ENCODE data around the gene MGP.
A peak's percentile ranks its signal among the peaks of the same experiment; 100 is the strongest.

Gene MGP

GRCh38 chr12:14874882-14875281 lies 10.8 kb downstream of the MGP start:
- DNase-seq = no peak
- in situ Hi-C loops (cut with HindIII; ENCODE audit: low pct_ligation_motif_present, low pct_unique_long_range_greater_than_20kb, low sequenced_read_pairs) = no loop called here

GRCh38 chr12:14873440-14874185 lies 12.0 kb downstream of the MGP start:
- in situ Hi-C loops (cut with HindIII; ENCODE audit: low pct_ligation_motif_present, low pct_unique_long_range_greater_than_20kb, low sequenced_read_pairs) = no loop called here
- no peak for DNase-seq

- DNase-seq = no peak
- in situ Hi-C loops (cut with HindIII; ENCODE audit: low pct_ligation_motif_present, low pct_unique_long_range_greater_than_20kb, low sequenced_read_pairs) = no loop called here
Measured at GRCh38 chr12:14871886-14872285, 13.8 kb downstream of the MGP start.

- in situ Hi-C loops (cut with HindIII; ENCODE audit: low pct_ligation_motif_present, low pct_unique_long_range_greater_than_20kb, low sequenced_read_pairs) = no loop called here
- no peak for DNase-seq
Measured at GRCh38 chr12:14871247-14871646, 14.4 kb downstream of the MGP start.

- DNase-seq = no peak
- in situ Hi-C loops (cut with HindIII; ENCODE audit: low pct_ligation_motif_present, low pct_unique_long_range_greater_than_20kb, low sequenced_read_pairs) = no loop called here
Measured at GRCh38 chr12:14868916-14869506, 16.6 kb downstream of the MGP start.

- in situ Hi-C loops (cut with HindIII; ENCODE audit: low pct_ligation_motif_present, low pct_unique_long_range_greater_than_20kb, low sequenced_read_pairs) = no loop called here
- no peak for DNase-seq
Measured at GRCh38 chr12:14860490-14860889, 25.2 kb downstream of the MGP start.

- in situ Hi-C loops (cut with HindIII; ENCODE audit: low pct_ligation_motif_present, low pct_unique_long_range_greater_than_20kb, low sequenced_read_pairs) = no loop called here
- DNase-seq = no peak
Measured at GRCh38 chr12:14858513-14858912, 27.1 kb downstream of the MGP start.

GRCh38 chr12:14854586-14855183 lies 31.0 kb downstream of the MGP start:
- no peak for DNase-seq
- in situ Hi-C loops (cut with HindIII; ENCODE audit: low pct_ligation_motif_present, low pct_unique_long_range_greater_than_20kb, low sequenced_read_pairs) = no loop called here

GRCh38 chr12:14853961-14854360 lies 31.7 kb downstream of the MGP start:
- in situ Hi-C loops (cut with HindIII; ENCODE audit: low pct_ligation_motif_present, low pct_unique_long_range_greater_than_20kb, low sequenced_read_pairs) = no loop called here

GRCh38 chr12:14852880-14853279 lies 32.8 kb downstream of the MGP start:
- no peak for DNase-seq
- in situ Hi-C loops (cut with HindIII; ENCODE audit: low pct_ligation_motif_present, low pct_unique_long_range_greater_than_20kb, low sequenced_read_pairs) = no loop called here

More at GRCh38 chr12:14853961-14854360, 31.7 kb downstream of the MGP start:
- DNase-seq = no peak

- DNase-seq = no peak
Measured at GRCh38 chr12:14850929-14851663, 34.6 kb downstream of the MGP start.

GRCh38 chr12:14849661-14850060 lies 36.0 kb downstream of the MGP start:
- in situ Hi-C loops (cut with HindIII; ENCODE audit: low pct_ligation_motif_present, low pct_unique_long_range_greater_than_20kb, low sequenced_read_pairs) = no loop called here
- no peak for DNase-seq

More at GRCh38 chr12:14850929-14851663, 34.6 kb downstream of the MGP start:
- in situ Hi-C loops (cut with HindIII; ENCODE audit: low pct_ligation_motif_present, low pct_unique_long_range_greater_than_20kb, low sequenced_read_pairs) = no loop called here

GRCh38 chr12:14846876-14847580 lies 38.6 kb downstream of the MGP start:
- in situ Hi-C loops (cut with HindIII; ENCODE audit: low pct_ligation_motif_present, low pct_unique_long_range_greater_than_20kb, low sequenced_read_pairs) = no loop called here

GRCh38 chr12:14846042-14846587 lies 39.5 kb downstream of the MGP start:
- DNase-seq = no peak
- in situ Hi-C loops (cut with HindIII; ENCODE audit: low pct_ligation_motif_present, low pct_unique_long_range_greater_than_20kb, low sequenced_read_pairs) = no loop called here

More at GRCh38 chr12:14846876-14847580, 38.6 kb downstream of the MGP start:
- no peak for DNase-seq

GRCh38 chr12:14845350-14845750 lies 40.3 kb downstream of the MGP start:
- in situ Hi-C loops (cut with HindIII; ENCODE audit: low pct_ligation_motif_present, low pct_unique_long_range_greater_than_20kb, low sequenced_read_pairs) = no loop called here
- DNase-seq = peak; percentile 83

- in situ Hi-C loops (cut with HindIII; ENCODE audit: low pct_ligation_motif_present, low pct_unique_long_range_greater_than_20kb, low sequenced_read_pairs) = no loop called here
- no peak for DNase-seq
Measured at GRCh38 chr12:14844401-14844800, 41.3 kb downstream of the MGP start.

- in situ Hi-C loops (cut with HindIII; ENCODE audit: low pct_ligation_motif_present, low pct_unique_long_range_greater_than_20kb, low sequenced_read_pairs) = no loop called here
- no peak for DNase-seq
Measured at GRCh38 chr12:14843425-14843887, 42.2 kb downstream of the MGP start, which contains the start of gene ART4. Gene ART4, minus strand, starts transcription at chr12:14843526. Its CDS starts 413 bp downstream, at chr12:14843113.

GRCh38 chr12:14842315-14842714 lies 43.3 kb downstream of the MGP start:
- in situ Hi-C loops (cut with HindIII; ENCODE audit: low pct_ligation_motif_present, low pct_unique_long_range_greater_than_20kb, low sequenced_read_pairs) = no loop called here

More at GRCh38 chr12:14842315-14842714, 43.3 kb downstream of the MGP start:
- no peak for DNase-seq

Data from ACHN (cell line).